ENCODE results near the gene PREX1.

PREX1 gene

DNA sequence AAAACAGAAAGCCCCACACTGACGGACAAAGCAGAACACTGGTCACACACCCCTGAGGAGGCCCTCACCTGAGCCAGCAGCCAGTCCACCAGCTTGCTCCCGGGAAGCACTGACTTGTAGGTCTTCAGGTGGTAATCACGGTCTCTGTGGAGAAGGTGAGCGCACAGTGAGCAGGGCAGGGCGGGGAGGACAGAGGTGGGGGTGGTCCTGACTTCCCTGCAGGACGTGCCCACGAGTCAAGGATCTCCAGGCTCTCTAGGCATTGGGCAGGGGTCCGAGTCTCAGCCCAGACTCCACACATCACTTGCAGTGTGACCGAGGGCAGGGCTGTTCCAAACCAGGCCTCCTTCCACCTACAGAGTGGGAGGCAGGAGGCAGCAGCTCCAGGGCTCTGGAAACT lies 151.7 kb downstream of the PREX1 start:
- no peak for DNase-seq

DNA sequence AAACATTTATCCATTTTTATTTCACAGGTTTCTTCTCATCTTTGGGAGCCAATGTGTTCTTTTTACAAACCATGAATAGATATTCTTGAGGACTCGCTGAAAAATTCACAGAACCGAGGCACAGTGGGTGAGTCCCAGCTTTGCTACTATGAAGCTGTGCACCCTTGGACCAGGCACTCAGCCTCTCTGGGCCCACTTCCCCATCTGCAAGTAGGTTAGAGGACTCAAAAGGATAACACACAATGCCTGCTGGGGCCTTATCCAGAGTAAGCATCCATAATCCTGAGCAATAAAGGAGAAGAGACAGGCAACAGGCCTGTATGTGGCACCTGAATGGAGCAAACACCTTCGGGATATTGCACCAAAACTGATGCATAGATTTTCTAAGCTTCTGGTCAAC lies 153.3 kb downstream of the PREX1 start:
- DNase-seq: no peak

DNA sequence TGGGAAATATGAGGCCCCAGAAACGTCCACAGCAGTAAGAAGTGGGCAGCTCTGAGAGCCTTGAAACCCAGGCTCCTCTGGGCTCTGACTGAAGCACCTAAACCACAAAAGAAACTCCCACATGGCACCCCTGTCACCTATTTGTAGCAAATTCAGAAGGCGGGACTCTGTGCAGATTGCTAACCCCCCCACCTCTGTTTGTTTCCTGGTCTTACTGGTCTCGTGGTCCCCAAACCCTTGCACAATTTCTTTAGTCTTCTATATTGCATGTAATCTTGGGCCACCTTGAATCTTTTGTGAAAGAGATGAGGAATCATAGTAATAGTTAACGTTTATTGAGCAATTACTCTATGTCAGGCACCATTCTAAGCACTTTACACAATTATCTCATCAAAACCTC lies 154.3 kb downstream of the PREX1 start:
- DNase-seq: no peak

DNA sequence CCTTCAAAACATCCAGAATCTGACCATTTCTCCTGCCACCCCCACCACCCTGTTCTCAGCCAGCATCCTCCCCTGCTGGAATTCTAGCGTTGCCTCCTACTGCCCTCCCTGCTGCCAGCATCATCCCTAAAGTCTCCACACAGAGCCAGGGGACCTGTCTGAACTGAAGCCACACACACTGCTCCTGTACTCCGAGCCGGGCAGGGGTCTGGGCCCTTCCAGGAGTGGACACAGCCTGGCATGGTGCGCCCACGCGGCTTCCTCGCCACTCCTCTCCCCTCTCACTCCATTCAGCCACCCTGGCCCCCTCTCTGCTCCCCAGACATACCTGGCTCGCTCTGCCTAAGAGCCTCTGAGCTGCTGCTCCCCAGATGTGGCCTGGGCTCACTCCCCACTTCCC lies 155.5 kb downstream of the PREX1 start:
- no peak for DNase-seq

GRCh38 chr20:48671141-48671540 lies 156.7 kb downstream of the PREX1 start:
- DNase-seq: no peak

GRCh38 chr20:48669946-48670605 lies 157.7 kb downstream of the PREX1 start:
- DNase-seq: no peak

- DNase-seq: no peak
Measured at GRCh38 chr20:48668451-48668946, 159.3 kb downstream of the PREX1 start.

- no peak for DNase-seq
Measured at GRCh38 chr20:48667889-48668413, 159.8 kb downstream of the PREX1 start.

GRCh38 chr20:48667481-48667880 lies 160.3 kb downstream of the PREX1 start:
- no peak for DNase-seq

DNA sequence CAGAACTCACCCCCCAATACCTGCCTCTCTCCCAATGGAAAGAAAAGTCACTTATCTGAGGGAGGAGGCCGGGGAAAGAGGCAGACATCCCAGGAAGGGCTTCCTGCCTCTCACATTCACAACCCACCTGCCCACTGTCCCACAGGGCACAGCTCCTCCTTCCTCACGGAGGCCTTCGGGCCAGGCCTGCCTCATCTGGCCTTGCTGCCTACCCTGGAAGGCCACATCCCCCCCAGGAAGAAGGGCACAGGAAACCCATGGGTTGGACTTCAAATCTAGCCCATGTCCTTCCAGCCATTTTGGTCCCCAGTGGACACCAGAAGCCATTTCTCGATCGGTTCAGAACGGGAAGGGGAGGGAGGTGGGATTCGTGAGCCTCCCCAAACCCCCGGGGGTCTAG lies 162.0 kb downstream of the PREX1 start:
- DNase-seq: no peak

- DNase-seq: no peak
Measured at GRCh38 chr20:48662711-48663110, 165.1 kb downstream of the PREX1 start.

DNA sequence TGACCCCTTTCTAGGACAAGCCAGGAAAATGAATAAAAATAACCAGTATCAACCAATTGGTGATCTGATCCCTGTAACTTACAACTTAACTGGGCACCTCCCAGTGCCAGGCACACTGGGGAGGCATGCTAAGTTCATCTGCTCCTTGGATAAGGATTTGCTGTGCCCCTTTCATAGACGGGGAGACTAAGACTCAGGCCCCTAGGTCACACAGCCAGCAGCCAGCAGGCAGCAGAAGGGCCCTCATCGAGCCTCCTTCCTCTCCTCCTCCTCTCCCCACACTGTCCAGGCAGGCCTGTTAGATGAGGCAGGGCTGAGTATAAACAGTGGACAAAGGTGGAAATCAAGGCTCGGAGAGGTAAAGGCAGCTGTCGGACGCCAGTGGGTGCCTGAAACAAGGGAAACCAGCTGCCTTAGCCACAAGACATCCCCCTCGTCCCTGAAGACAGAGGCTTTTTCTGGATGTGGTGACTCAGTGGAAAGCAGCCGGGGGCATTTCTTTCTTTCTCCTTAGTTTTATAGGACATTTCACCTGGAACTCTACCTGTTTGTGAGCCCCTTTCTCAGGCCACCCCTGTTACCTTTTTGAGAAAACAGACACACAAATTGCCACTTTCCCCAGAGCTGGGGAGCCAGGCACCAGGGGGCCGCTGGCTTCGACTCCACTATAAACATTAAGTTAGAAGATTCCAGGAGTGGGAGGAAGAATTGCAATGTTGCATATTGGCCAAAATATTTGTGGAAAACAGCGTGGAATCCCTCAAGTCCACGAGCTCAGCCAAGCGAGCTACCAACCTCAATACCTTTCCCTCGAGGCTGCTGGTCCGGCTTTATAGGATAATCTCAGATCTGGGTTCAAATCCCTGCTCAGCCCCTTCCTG lies 166.0 kb downstream of the PREX1 start:
- DNase-seq: no peak

DNA sequence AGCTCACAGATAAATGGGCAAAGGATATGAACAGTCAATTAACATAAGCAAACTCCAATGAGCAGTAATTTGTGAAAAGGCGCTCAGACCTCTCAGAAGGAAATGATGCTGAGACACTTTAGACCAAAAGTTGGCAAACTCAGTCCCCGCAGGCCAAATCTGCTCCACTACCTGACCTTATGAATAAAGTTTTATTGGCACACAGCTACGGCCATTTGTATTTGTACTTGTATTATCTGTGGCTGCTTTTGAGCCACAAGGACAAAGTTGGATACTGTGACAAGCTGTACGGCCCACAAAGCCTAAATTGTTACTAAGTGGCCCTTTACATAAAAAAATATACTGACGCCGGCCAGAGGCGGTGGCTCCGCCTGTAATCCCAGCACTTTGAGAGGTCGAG lies 167.0 kb downstream of the PREX1 start:
- DNase-seq: no peak

DNA sequence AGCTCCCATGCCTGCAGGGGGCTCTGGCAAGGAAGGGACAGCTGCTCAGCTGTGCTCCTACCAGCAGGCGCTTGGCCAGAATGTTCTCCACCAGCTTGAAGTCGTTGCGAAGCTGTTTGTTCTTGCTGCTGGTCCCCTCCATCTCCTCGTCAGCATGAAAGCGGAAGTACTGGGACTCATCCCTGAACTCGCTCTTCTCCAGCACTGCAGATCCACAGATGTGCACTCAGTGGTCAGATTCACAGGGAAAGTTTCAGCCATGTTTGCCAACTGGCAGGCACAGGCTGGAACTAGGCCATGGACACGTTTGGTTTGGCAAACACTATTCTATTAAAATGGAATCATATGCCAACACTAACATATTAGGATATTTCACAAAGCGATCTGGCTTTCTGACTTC lies 167.9 kb downstream of the PREX1 start:
- no peak for DNase-seq

GRCh38 chr20:48658505-48658904 lies 169.3 kb downstream of the PREX1 start:
- DNase-seq: no peak

DNA sequence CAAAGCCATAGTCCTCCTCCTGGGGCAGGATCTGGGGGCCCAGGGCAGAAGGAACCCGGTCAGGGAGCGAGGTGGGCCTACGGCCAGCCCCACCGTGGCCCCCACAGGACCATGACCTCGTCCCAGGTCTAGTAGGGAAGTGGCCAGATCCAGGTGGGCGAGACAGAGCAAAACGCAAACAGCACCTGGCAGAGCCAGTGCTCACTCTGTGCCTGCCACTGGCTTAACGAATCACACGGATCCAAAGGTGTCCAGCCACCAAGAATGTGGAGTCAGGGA lies 169.7 kb downstream of the PREX1 start:
- DNase-seq: no peak

GRCh38 chr20:48657426-48658197 lies 170.2 kb downstream of the PREX1 start:
- peak; percentile 55 for DNase-seq

GRCh38 chr20:48656661-48657211 lies 171.1 kb downstream of the PREX1 start:
- no peak for DNase-seq

- DNase-seq: no peak
Measured at GRCh38 chr20:48656137-48656536, 171.7 kb downstream of the PREX1 start.

DNA sequence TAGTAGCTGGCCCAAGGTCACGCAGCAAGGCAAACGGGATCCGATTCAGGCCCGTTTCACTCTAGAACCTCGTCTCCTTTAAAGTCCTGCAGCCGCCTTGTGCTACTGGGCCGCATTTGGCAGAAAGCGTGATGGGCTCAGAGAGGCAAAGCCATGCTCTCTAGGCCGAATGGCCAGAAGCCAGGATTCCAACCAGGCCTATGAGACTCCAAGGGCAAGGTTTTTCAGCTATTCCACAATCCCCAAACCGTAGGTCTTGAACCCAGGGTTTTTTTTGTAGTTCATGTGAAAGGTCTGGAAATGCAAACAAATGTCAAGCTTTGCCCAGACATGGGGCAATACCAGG lies 174.1 kb downstream of the PREX1 start:
- DNase-seq: no peak

- DNase-seq: no peak
Measured at GRCh38 chr20:48652961-48653705, 174.7 kb downstream of the PREX1 start.

- no peak for DNase-seq
Measured at GRCh38 chr20:48651960-48652359, 175.8 kb downstream of the PREX1 start.
